GM19351 (cell line): ENCODE data around the gene CD2.

Experiments
- ATAC-seq: cut with Tn5 transposase; IDR thresholded peaks from one replicate; pipeline ENCODE4 v1.9.1; 2021; ENCODE audit warnings: mild to moderate bottlenecking, moderate library complexity; ENCODE audit not compliant: unreplicated experiment

The CD2 gene

DNA sequence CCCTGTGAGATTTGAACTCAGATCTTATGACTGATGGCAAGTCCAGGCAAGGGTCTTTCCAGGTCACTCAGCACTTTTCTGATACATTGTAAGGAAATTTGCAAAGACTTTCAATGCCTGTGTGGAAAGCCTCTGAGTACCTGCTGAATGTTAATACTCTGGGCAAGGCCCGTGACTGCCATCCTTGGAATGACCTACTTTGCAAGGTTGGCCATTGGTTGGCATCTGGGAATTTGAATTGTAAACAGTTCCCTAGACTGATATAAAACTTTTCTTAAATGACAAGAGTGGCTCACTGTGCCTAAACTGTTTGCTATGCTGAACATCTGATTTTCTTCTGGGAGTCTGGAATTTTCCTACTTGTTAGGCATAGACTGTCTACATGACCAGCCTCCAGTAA lies 57.1 kb downstream of the CD2 start:
- no peak for ATAC-seq

DNA sequence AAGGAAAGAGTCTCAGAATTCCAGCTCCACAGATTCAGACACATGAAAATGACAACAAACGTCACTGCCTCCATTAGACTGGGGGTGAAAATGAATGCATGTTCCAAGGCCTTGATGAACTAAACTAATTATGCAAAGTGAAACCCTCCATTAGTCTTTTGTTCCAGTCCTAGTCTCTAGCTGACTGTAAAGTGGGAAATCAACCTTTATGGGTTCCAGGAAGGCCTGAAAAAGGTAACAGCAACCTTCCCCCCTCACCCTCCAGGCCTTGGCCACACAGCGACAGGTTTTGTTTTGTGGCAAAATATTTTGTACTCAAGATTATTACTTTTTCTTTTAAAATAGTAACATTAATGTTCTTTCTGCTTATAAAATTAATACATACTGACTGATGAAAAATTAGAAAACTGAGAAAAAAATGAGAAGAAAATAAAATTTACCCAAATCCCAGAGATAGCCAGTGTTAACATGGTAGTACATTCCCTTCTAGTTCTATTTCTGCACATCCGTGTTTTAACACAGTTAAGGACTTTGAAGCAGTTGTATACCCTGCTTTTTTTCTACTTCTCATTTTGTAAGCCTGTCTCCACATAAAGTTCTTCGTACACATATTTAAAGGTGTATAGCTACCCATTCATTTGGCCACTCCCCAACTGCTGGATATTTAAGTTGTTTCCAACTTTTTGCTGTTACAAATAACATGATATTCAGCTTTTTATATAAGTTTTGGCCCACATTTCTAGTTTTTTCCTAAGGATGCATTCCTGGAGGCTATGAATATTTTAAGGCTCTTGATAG lies 60.9 kb downstream of the CD2 start:
- no peak for ATAC-seq

DNA sequence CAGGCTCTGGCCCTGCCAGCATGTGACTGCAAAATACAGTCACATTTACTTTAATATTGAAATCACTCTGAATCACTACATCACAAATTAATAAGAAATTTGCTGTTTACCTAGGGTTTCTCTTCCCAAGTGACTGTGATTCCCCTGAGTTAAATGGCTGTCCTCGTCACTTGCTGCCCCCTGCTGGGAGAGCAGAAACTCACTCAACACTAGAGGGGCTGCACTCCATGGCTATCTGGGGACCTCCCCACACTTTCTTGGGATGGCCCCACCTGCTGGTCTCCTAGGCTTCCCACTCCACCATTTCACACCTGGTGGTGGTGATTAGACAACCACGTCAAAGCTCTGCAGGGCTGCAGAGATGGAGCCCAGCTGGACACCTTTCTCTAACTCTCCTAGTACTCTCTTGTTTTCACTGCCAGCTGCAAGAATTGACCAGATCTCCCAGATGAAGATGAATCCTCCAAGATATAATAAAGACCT lies 63.4 kb downstream of the CD2 start:
- peak; percentile 43 for ATAC-seq
